CD4-positive, alpha-beta T cell treated with Interleukin-15 for 4 hours (primary cell): ENCODE results near the gene SH3PXD2A.
A peak's percentile ranks its signal among the peaks of the same experiment; 100 is the strongest.

Source experiments
- DNase-seq: peaks from one replicate; pipeline ENCODE4 v3.0.0-alpha.2; 2020; ENCODE audit warnings: low spot score

The SH3PXD2A gene

GRCh38 chr10:103603382-103603781 is 252.0 kb downstream of the SH3PXD2A start:
- no peak for DNase-seq

- no peak for DNase-seq
Observed at GRCh38 chr10:103602852-103603155, 252.6 kb downstream of the SH3PXD2A start.

- no peak for DNase-seq
Observed at GRCh38 chr10:103602028-103602851, 253.1 kb downstream of the SH3PXD2A start.

- no peak for DNase-seq
Observed at GRCh38 chr10:103600956-103601569, 254.3 kb downstream of the SH3PXD2A start.

GRCh38 chr10:103600325-103600724 is 255.1 kb downstream of the SH3PXD2A start:
- no peak for DNase-seq

- DNase-seq, result no peak
Observed at GRCh38 chr10:103599907-103600306, 255.5 kb downstream of the SH3PXD2A start.

- DNase-seq, result no peak
Observed at GRCh38 chr10:103599211-103599610, 256.2 kb downstream of the SH3PXD2A start.

GRCh38 chr10:103598654-103599115 is 256.7 kb downstream of the SH3PXD2A start:
- no peak for DNase-seq

- DNase-seq, result no peak
Observed at GRCh38 chr10:103597003-103597402, 258.4 kb downstream of the SH3PXD2A start.

- no peak for DNase-seq
Observed at GRCh38 chr10:103595933-103596726, 259.2 kb downstream of the SH3PXD2A start.

- DNase-seq, result no peak
Observed at GRCh38 chr10:103593022-103593570, 262.3 kb downstream of the SH3PXD2A start.

GRCh38 chr10:103592186-103593021 is 263.0 kb downstream of the SH3PXD2A start:
- DNase-seq, result peak; percentile 24

- no peak for DNase-seq
Observed at GRCh38 chr10:103590744-103591291, 264.6 kb downstream of the SH3PXD2A start.

GRCh38 chr10:103590060-103590459 is 265.3 kb downstream of the SH3PXD2A start:
- DNase-seq, result no peak

- DNase-seq, result no peak
Observed at GRCh38 chr10:103589074-103589630, 266.2 kb downstream of the SH3PXD2A start.

- DNase-seq, result no peak
Observed at GRCh38 chr10:103587073-103587472, 268.3 kb downstream of the SH3PXD2A start.

GRCh38 chr10:103585011-103585405 is 270.4 kb downstream of the SH3PXD2A start:
- DNase-seq, result no peak

- peak; percentile 83 for DNase-seq
Observed at GRCh38 chr10:103584216-103585010, 271.0 kb downstream of the SH3PXD2A start.

- DNase-seq, result peak; percentile 19
Observed at GRCh38 chr10:103583871-103584215, 271.5 kb downstream of the SH3PXD2A start.
